Colonic mucosa (tissue), 4 donors: ENCODE results near the gene GABRB2. TPM values are rescaled to one million over a fixed set of nuclear protein-coding genes. Genes with fewer than 3 reads are reported as not detected.
"Not testable (repeated sequence)": the region's sequence is repeated elsewhere in the genome, so short reads cannot be mapped to it uniquely, and the experiment has no call there.

Source experiments
- DNase-seq: peaks from one replicate; pipeline ENCODE4 v3.0.0-alpha.2; 2020
- H3K27ac ChIP-seq: fragments of 200-600 bp; one replicate; pipeline ENCODE4 v1.8.0; 2021
- H3K27me3 ChIP-seq: fragments of 200-600 bp; one replicate; pipeline ENCODE4 v1.8.0; 2021
- H3K36me3 ChIP-seq: fragments of 200-600 bp; one replicate; pipeline ENCODE4 v1.8.0; 2021
- H3K4me1 ChIP-seq: fragments of 200-600 bp; one replicate; pipeline ENCODE4 v1.8.0; 2021; ENCODE audit warnings: mild to moderate bottlenecking
- H3K4me3 ChIP-seq: fragments of 200-600 bp; one replicate; pipeline ENCODE4 v1.8.0; 2021
- H3K9ac ChIP-seq, 2 donors: one replicate each; pipeline ENCODE4 v1.7.0; 2013; ENCODE audit warnings: control low read depth in 2 of 2, low read depth in 2 of 2, low read length in 2 of 2
- H3K9me3 ChIP-seq: fragments of 200-600 bp; one replicate; pipeline ENCODE4 v1.8.0; 2021
- CTCF ChIP-seq: fragments of 200-600 bp; IDR thresholded peaks from one replicate; pipeline ENCODE4 v1.8.0; 2022; ENCODE audit warnings: antibody characterized with exemption, mild to moderate bottlenecking
- intact Hi-C: fragments of 100-400 bp; cut with DNase I; formaldehyde crosslinking; loops from one replicate; pipeline ENCODE4 v1.14.1; 2022
- total RNA-seq, 2 donors: library from RNA; stranded (reverse); fragmentation: NEBNext Ultra II Directional in 1 of 2; extraction: Animal tissue kit (Norgen Biotek cat#: 25700) in 1 of 2; gene quantifications; one replicate each; pipeline ENCODE4 v1.2.1, GENCODE V29; 2021
- donor health status: healthy.
- donor health status: DM: no; HTN: no; CAD: no.
- donor health status: DM: no; HTN: no; CAD: no.

GABRB2 gene
- total RNA-seq, 2 donors from 2014 or later: 1.5 to 4.2 TPM

- H3K4me1 ChIP-seq: no peaks in the 10 kb centered on the region
- no peak overlapping the region for H3K27ac ChIP-seq
- DNase-seq: no peak
- H3K27me3 ChIP-seq: no peaks in the 10 kb centered on the region
- no peaks in the 10 kb centered on the region for H3K36me3 ChIP-seq
- no peak for TF ChIP-seq CTCF
- no peak overlapping the region for H3K4me3 ChIP-seq
- intact Hi-C loops: no loop called here
- H3K9me3 ChIP-seq: no peaks in the 10 kb centered on the region
- H3K9ac ChIP-seq: no peak overlapping the region
Observed at GRCh38 chr5:161261668-161262323, 284.7 kb downstream of the GABRB2 start.

- intact Hi-C loops: no loop called here
- DNase-seq: no peak
- Histone ChIP-seq H3K4me3 (no peak overlapping the region), H3K27me3 (no peaks in the 10 kb centered on the region), H3K9ac (no peak overlapping the region), H3K27ac (no peak overlapping the region), H3K36me3 (no peaks in the 10 kb centered on the region), H3K4me1 (no peaks in the 10 kb centered on the region), H3K9me3 (no peaks in the 10 kb centered on the region)
- no peak for TF ChIP-seq CTCF
Observed at GRCh38 chr5:161258438-161258837, 288.1 kb downstream of the GABRB2 start.

- no peak overlapping the region for H3K27ac ChIP-seq
- TF ChIP-seq CTCF: no peak
- intact Hi-C loops: no loop called here
- no peaks in the 10 kb centered on the region for H3K9me3 ChIP-seq
- H3K4me1 ChIP-seq: no peaks in the 10 kb centered on the region
- H3K4me3 ChIP-seq: no peak overlapping the region
- no peaks in the 10 kb centered on the region for H3K27me3 ChIP-seq
- no peaks in the 10 kb centered on the region for H3K36me3 ChIP-seq
- no peak overlapping the region for H3K9ac ChIP-seq
- no peak for DNase-seq
Observed at GRCh38 chr5:161256957-161257356, 289.6 kb downstream of the GABRB2 start.

- H3K27ac ChIP-seq, DNase-seq, H3K9ac ChIP-seq, H3K4me1 ChIP-seq, H3K36me3 ChIP-seq, intact Hi-C loops, H3K27me3 ChIP-seq, H3K4me3 ChIP-seq, H3K9me3 ChIP-seq: not testable (repeated sequence)
Observed at GRCh38 chr5:161252955-161253354, 293.6 kb downstream of the GABRB2 start.

GRCh38 chr5:161246749-161247148 is 299.8 kb downstream of the GABRB2 start:
- H3K4me1 ChIP-seq: no peaks in the 10 kb centered on the region
- H3K27ac ChIP-seq: no peak overlapping the region
- intact Hi-C loops: no loop called here
- H3K4me3 ChIP-seq: no peak overlapping the region
- no peaks in the 10 kb centered on the region for H3K9me3 ChIP-seq
- no peak overlapping the region for H3K9ac ChIP-seq
- TF ChIP-seq CTCF: no peak
- no peaks in the 10 kb centered on the region for H3K36me3 ChIP-seq
- H3K27me3 ChIP-seq: no peaks in the 10 kb centered on the region
- no peak for DNase-seq

GRCh38 chr5:161245846-161246245 is 300.7 kb downstream of the GABRB2 start:
- H3K9ac ChIP-seq, H3K27ac ChIP-seq, intact Hi-C loops, H3K9me3 ChIP-seq, DNase-seq, H3K4me3 ChIP-seq, H3K27me3 ChIP-seq, H3K4me1 ChIP-seq, H3K36me3 ChIP-seq: not testable (repeated sequence)

Other genes with a start within 250 kb of the GABRB2 start
- gene GABRA6, start 139.0 kb upstream of the GABRB2 start, total RNA-seq: not detected